ENCODE results near the gene HBEGF.

DNA sequence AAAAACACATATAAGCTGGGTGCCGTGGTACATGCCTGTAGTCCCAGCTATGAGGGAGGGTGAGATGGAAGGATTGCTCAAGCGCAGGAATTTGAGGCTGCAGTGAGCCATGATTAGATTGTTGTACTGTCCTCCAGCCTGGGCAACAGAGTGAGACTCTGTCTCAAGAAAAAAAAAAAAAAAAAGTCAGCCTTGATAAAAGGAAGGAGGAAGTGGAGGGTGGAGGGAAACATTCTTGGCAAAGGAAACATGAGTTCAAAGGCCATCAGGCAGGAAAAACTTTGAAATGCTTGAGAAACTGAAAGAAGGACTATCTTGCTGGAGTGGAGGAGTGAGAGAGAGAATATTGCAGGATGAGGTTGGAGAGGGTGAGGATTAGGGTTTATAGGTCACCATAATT is 36.9 kb upstream of the HBEGF start:
- TF ChIP-seq, protein P1, sequence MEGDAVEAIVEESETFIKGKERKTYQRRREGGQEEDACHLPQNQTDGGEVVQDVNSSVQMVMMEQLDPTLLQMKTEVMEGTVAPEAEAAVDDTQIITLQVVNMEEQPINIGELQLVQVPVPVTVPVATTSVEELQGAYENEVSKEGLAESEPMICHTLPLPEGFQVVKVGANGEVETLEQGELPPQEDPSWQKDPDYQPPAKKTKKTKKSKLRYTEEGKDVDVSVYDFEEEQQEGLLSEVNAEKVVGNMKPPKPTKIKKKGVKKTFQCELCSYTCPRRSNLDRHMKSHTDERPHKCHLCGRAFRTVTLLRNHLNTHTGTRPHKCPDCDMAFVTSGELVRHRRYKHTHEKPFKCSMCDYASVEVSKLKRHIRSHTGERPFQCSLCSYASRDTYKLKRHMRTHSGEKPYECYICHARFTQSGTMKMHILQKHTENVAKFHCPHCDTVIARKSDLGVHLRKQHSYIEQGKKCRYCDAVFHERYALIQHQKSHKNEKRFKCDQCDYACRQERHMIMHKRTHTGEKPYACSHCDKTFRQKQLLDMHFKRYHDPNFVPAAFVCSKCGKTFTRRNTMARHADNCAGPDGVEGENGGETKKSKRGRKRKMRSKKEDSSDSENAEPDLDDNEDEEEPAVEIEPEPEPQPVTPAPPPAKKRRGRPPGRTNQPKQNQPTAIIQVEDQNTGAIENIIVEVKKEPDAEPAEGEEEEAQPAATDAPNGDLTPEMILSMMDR (IDR thresholded peaks at IDR 0.05) = no peak
- TF ChIP-seq POLR2A (IDR thresholded peaks at IDR 0.05) (no peak), EP300 (IDR thresholded peaks at IDR 0.05) (no peak)

Measured in tibial nerve (tissue), 4 donors.